Esophagus muscularis mucosa (tissue), 4 donors: ENCODE measurements around the gene TRAPPC2B.

Experiments used
- CTCF ChIP-seq, 3 experiments: fragments of 200-600 bp in 2 of 3; fragments of 450-650 bp in 1 of 3; sonication (generic) in 2 of 3; IDR thresholded peaks; one replicate each; pipeline ENCODE4 v1.5.1; 2017 to 2019; ENCODE audit warnings: antibody characterized with exemption in 3 of 3, mild to moderate bottlenecking in 2 of 3, moderate library complexity in 1 of 3
- EP300 ChIP-seq: sonication (generic); formaldehyde crosslinking; IDR thresholded peaks from one replicate; pipeline ENCODE4 v1.6.1; 2017; ENCODE audit warnings: antibody characterized with exemption
- POLR2A ChIP-seq: fragments of 450-650 bp; IDR thresholded peaks from one replicate; pipeline ENCODE4 v1.6.1; 2017; ENCODE audit warnings: antibody characterized with exemption, moderate library complexity, mild to moderate bottlenecking, low read depth
- POLR2AphosphoS5 ChIP-seq, 2 donors: sonication (generic); formaldehyde crosslinking; IDR thresholded peaks; one replicate each; pipeline ENCODE4 v1.6.1; 2017; ENCODE audit warnings: antibody characterized with exemption in 2 of 2

GRCh38 chr19:57342582-57342981 lies 20.8 kb upstream of the TRAPPC2B start:
- no peak for TF ChIP-seq POLR2AphosphoS5 (IDR thresholded peaks at IDR 0.05)
- TF ChIP-seq CTCF (IDR thresholded peaks at IDR 0.05) = no peak
- no peak for TF ChIP-seq EP300
- TF ChIP-seq POLR2A = no peak
